H9 (cell line): ENCODE data around the gene ARHGEF12. TPM values are rescaled to one million over a fixed set of nuclear protein-coding genes. Genes with fewer than 3 reads are reported as not detected.

Source experiments
- DNase-seq: peaks from one replicate; pipeline ENCODE4 v3.0.0-alpha.2; 2017
- H2AFZ ChIP-seq: one replicate; pipeline ENCODE4 v1.6.1; 2013; ENCODE audit warnings: mild to moderate bottlenecking, low read length, control low read depth, moderate library complexity
- H2AK5ac ChIP-seq: 2 replicates; pipeline ENCODE4 v1.6.1; 2013; ENCODE audit warnings: low read length, control low read depth, mixed read lengths; ENCODE audit not compliant: insufficient read length
- H2BK120ac ChIP-seq: one replicate; pipeline ENCODE4 v1.6.1; 2013; ENCODE audit warnings: low read depth, mild to moderate bottlenecking, low read length, control low read depth, inconsistent platforms; ENCODE audit not compliant: poor library complexity, severe bottlenecking
- H2BK12ac ChIP-seq: 2 replicates; pipeline ENCODE4 v1.6.1; 2013; ENCODE audit warnings: low read length, control low read depth, mixed read lengths, low read depth; ENCODE audit not compliant: insufficient read length
- H2BK15ac ChIP-seq: 2 replicates; pipeline ENCODE4 v1.6.1; 2013; ENCODE audit warnings: low read depth, low read length, control low read depth
- H2BK20ac ChIP-seq: one replicate; pipeline ENCODE4 v1.6.1; 2013; ENCODE audit warnings: low read depth, mild to moderate bottlenecking, low read length, control low read depth, inconsistent platforms; ENCODE audit not compliant: poor library complexity, severe bottlenecking
- H2BK5ac ChIP-seq: 2 replicates; pipeline ENCODE4 v1.6.1; 2013; ENCODE audit warnings: low read length, control low read depth, mixed read lengths; ENCODE audit not compliant: insufficient read length
- H3K14ac ChIP-seq: 2 replicates; pipeline ENCODE4 v1.6.1; 2013; ENCODE audit warnings: low read length, control low read depth; ENCODE audit not compliant: insufficient read depth
- H3K18ac ChIP-seq: 2 replicates; pipeline ENCODE4 v1.6.1; 2013; ENCODE audit warnings: low read depth, mild to moderate bottlenecking, mixed read lengths, low read length, control low read depth; ENCODE audit not compliant: insufficient read length
- H3K23ac ChIP-seq: 2 replicates; pipeline ENCODE4 v1.6.1; 2013; ENCODE audit warnings: low read length, control low read depth, mixed read lengths, low read depth; ENCODE audit not compliant: insufficient read length
- H3K23me2 ChIP-seq: 2 replicates; pipeline ENCODE4 v1.6.1; 2013; ENCODE audit warnings: low read depth, mild to moderate bottlenecking, mixed read lengths, low read length, control low read depth; ENCODE audit not compliant: insufficient read length, poor library complexity, severe bottlenecking
- H3K27ac ChIP-seq: 2 replicates; pipeline ENCODE4 v1.5.1; 2013; ENCODE audit warnings: low read length, control low read depth, mixed read lengths, low read depth; ENCODE audit not compliant: insufficient read length
- H3K27me3 ChIP-seq: 2 replicates; pipeline ENCODE4 v1.6.1; 2013; ENCODE audit warnings: low read length, control low read depth, inconsistent platforms; ENCODE audit not compliant: insufficient read depth
- H3K4ac ChIP-seq: 2 replicates; pipeline ENCODE4 v1.6.1; 2013; ENCODE audit warnings: low read depth, mild to moderate bottlenecking, control low read depth, inconsistent platforms, low read length, moderate library complexity
- H3K4me1 ChIP-seq: 2 replicates; pipeline ENCODE4 v1.6.1; 2013; ENCODE audit warnings: low read length, control low read depth, inconsistent platforms; ENCODE audit not compliant: insufficient read depth
- H3K4me2 ChIP-seq: 2 replicates; pipeline ENCODE4 v1.6.1; 2013; ENCODE audit warnings: low read length, control low read depth, mixed read lengths; ENCODE audit not compliant: insufficient read length, insufficient read depth
- H3K56ac ChIP-seq: 2 replicates; pipeline ENCODE4 v1.6.1; 2013; ENCODE audit warnings: low read depth, mild to moderate bottlenecking, mixed read lengths, low read length, control low read depth; ENCODE audit not compliant: insufficient read length
- H3K79me1 ChIP-seq: 2 replicates; pipeline ENCODE4 v1.6.1; 2013; ENCODE audit warnings: low read depth, mild to moderate bottlenecking, moderate library complexity, low read length, control low read depth, inconsistent platforms; ENCODE audit not compliant: insufficient read depth, poor library complexity, severe bottlenecking
- H3K79me2 ChIP-seq: 2 replicates; pipeline ENCODE4 v1.6.1; 2013; ENCODE audit warnings: low read length, control low read depth, inconsistent platforms; ENCODE audit not compliant: insufficient read depth
- H3K9ac ChIP-seq: 2 replicates; pipeline ENCODE4 v1.6.1; 2013; ENCODE audit warnings: low read length, control low read depth, mixed read lengths; ENCODE audit not compliant: insufficient read length; ENCODE audit errors: extremely low read depth
- H3K9me3 ChIP-seq: one replicate; pipeline ENCODE4 v1.6.1; 2013; ENCODE audit warnings: low read depth, low read length, inconsistent platforms; ENCODE audit not compliant: control insufficient read depth
- H3T11ph ChIP-seq: one replicate; pipeline ENCODE4 v1.6.1; 2013; ENCODE audit warnings: mild to moderate bottlenecking, low read length, control low read depth, inconsistent platforms
- H4K20me1 ChIP-seq: one replicate; pipeline ENCODE4 v1.6.1; 2013; ENCODE audit not compliant: control insufficient read depth, insufficient read length, insufficient read depth
- H4K5ac ChIP-seq: 2 replicates; pipeline ENCODE4 v1.6.1; 2013; ENCODE audit warnings: low read depth, mild to moderate bottlenecking, mixed read lengths, low read length, control low read depth; ENCODE audit not compliant: insufficient read length
- H4K8ac ChIP-seq: replicated peaks from 2 replicates; pipeline ENCODE4 v1.6.1; 2013; ENCODE audit warnings: low read length, control low read depth, mixed read lengths, low read depth; ENCODE audit not compliant: insufficient read length
- H4K91ac ChIP-seq: 2 replicates; pipeline ENCODE4 v1.6.1; 2013; ENCODE audit warnings: low read depth, mild to moderate bottlenecking, moderate library complexity, mixed read lengths, low read length, control low read depth; ENCODE audit not compliant: insufficient read length
- H3K27ac Mint-ChIP-seq, 3 experiments: 2 replicates in 2 of 3; 3 replicates in 1 of 3; pipeline ENCODE4 v1.8.0; 2020 to 2021; ENCODE audit warnings: mixed read lengths in 3 of 3, mild to moderate bottlenecking in 1 of 3, moderate library complexity in 1 of 3
- H3K27me3 Mint-ChIP-seq: 2 replicates; pipeline ENCODE4 v1.8.0; 2021; ENCODE audit warnings: low read depth, mild to moderate bottlenecking, moderate library complexity, mixed read lengths
- H3K36me3 Mint-ChIP-seq, 3 experiments: 2 replicates in 2 of 3; 3 replicates in 1 of 3; pipeline ENCODE4 v1.8.0; 2020 to 2021; ENCODE audit warnings: low read depth in 3 of 3, mixed read lengths in 3 of 3; ENCODE audit not compliant: insufficient read depth in 1 of 3
- H3K4me1 Mint-ChIP-seq, 2 experiments: 2 replicates each; pipeline ENCODE4 v1.8.0; 2020; ENCODE audit warnings: mixed read lengths in 2 of 2
- H3K4me3 Mint-ChIP-seq, 2 experiments: 2 replicates in 1 of 2; 3 replicates in 1 of 2; pipeline ENCODE4 v1.8.0; 2020 to 2021; ENCODE audit warnings: mild to moderate bottlenecking in 2 of 2, mixed read lengths in 2 of 2, moderate library complexity in 1 of 2
- H3K9me3 Mint-ChIP-seq, 2 experiments: 2 replicates in 1 of 2; 3 replicates in 1 of 2; pipeline ENCODE4 v1.8.0; 2020; ENCODE audit warnings: mild to moderate bottlenecking in 2 of 2, mixed read lengths in 2 of 2, moderate library complexity in 1 of 2
- total RNA-seq: library from RNA; stranded (reverse); gene quantifications from 2 replicates; pipeline ENCODE4 v1.2.1, GENCODE V29; 2021
- TF ChIP-seq, protein P1 (sequence below): fragments of 200-600 bp; sonication (generic); conservative IDR thresholded peaks from 3 replicates; pipeline ENCODE4 v1.8.0; 2021; ENCODE audit warnings: antibody characterized with exemption, mild to moderate bottlenecking

Gene ARHGEF12
- total RNA-seq, 1 experiment from 2014 or later, result 27.0 TPM

GRCh38 chr11:120455487-120455886 is 119.3 kb downstream of the ARHGEF12 start:
- no peak overlapping the region for H3K14ac ChIP-seq
- no peaks in the 10 kb centered on the region for H3K4me1 ChIP-seq
- no peak overlapping the region for H2BK20ac ChIP-seq
- no peak overlapping the region for H3T11ph ChIP-seq
- H2BK5ac ChIP-seq, result no peak overlapping the region
- no peaks in the 10 kb centered on the region for H3K79me1 ChIP-seq
- H3K4me3 Mint-ChIP-seq, result no peak overlapping the region
- H3K79me2 ChIP-seq, result no peaks in the 10 kb centered on the region
- H3K27ac Mint-ChIP-seq, result no peak overlapping the region
- no peak overlapping the region for H2AK5ac ChIP-seq
- H2BK15ac ChIP-seq, result no peak overlapping the region
- no peak overlapping the region for H3K9ac ChIP-seq
- no peak overlapping the region for H3K4me2 ChIP-seq
- no peaks in the 10 kb centered on the region for H4K20me1 ChIP-seq
- no peak overlapping the region for H2BK120ac ChIP-seq
- no peak overlapping the region for H4K8ac ChIP-seq
- no peak overlapping the region for H3K23ac ChIP-seq
- no peaks in the 10 kb centered on the region for H3K9me3 Mint-ChIP-seq
- H3K4ac ChIP-seq, result no peak overlapping the region
- H3K27ac ChIP-seq, result no peak overlapping the region
- no peak for DNase-seq
- TF ChIP-seq, protein P1, sequence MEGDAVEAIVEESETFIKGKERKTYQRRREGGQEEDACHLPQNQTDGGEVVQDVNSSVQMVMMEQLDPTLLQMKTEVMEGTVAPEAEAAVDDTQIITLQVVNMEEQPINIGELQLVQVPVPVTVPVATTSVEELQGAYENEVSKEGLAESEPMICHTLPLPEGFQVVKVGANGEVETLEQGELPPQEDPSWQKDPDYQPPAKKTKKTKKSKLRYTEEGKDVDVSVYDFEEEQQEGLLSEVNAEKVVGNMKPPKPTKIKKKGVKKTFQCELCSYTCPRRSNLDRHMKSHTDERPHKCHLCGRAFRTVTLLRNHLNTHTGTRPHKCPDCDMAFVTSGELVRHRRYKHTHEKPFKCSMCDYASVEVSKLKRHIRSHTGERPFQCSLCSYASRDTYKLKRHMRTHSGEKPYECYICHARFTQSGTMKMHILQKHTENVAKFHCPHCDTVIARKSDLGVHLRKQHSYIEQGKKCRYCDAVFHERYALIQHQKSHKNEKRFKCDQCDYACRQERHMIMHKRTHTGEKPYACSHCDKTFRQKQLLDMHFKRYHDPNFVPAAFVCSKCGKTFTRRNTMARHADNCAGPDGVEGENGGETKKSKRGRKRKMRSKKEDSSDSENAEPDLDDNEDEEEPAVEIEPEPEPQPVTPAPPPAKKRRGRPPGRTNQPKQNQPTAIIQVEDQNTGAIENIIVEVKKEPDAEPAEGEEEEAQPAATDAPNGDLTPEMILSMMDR, result no peak
- H3K23me2 ChIP-seq, result no peaks in the 10 kb centered on the region
- H3K36me3 Mint-ChIP-seq, result peaks cover 10 to 52% (median 51%) of the 10 kb centered on the region in 3 experiments; a peak in 6 of 7 replicates
- no peaks in the 10 kb centered on the region for H3K27me3 ChIP-seq
- H3K9me3 ChIP-seq, result no peaks in the 10 kb centered on the region
- no peak overlapping the region for H4K5ac ChIP-seq
- H2AFZ ChIP-seq, result no peak overlapping the region
- H3K4me1 Mint-ChIP-seq, result no peaks in the 10 kb centered on the region
- no peak overlapping the region for H3K18ac ChIP-seq
- no peak overlapping the region for H3K56ac ChIP-seq
- no peaks in the 10 kb centered on the region for H3K27me3 Mint-ChIP-seq
- H4K91ac ChIP-seq, result no peak overlapping the region
- no peak overlapping the region for H2BK12ac ChIP-seq
